Activated CD4-positive, alpha-beta T cell treated with anti-CD3 and anti-CD28 coated beads, Interleukin-2, Interleukin-6, amounts not matched to agents 100 ng/mL and 50 ng/mL, durations not matched to agents 16 hours and 8 hours (primary cell): ENCODE data around the gene ANO2.

Experiments
- DNase-seq: peaks from one replicate; pipeline ENCODE4 v3.0.0-alpha.2; 2020

The ANO2 gene

DNA sequence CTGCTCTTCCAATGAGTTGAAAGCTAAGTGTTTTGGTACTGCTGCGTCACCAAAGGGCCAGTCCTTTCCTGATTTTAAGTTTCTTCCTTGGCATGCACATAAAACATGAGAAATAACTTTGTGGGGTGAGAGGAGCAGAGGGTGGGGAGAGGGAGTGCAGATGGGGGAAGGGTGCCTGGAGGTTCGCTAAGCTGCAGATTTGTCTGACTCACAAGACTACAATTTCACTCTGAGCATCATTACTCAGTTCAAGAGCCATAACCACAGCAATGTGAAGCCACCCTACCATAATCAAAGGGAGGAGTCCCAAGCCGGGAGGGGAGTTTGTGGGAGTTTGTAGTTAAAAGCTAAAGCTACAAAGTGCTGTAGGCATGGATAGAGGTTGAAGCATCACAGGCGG, 136.1 kb downstream of the ANO2 start:
- no peak for DNase-seq

DNA sequence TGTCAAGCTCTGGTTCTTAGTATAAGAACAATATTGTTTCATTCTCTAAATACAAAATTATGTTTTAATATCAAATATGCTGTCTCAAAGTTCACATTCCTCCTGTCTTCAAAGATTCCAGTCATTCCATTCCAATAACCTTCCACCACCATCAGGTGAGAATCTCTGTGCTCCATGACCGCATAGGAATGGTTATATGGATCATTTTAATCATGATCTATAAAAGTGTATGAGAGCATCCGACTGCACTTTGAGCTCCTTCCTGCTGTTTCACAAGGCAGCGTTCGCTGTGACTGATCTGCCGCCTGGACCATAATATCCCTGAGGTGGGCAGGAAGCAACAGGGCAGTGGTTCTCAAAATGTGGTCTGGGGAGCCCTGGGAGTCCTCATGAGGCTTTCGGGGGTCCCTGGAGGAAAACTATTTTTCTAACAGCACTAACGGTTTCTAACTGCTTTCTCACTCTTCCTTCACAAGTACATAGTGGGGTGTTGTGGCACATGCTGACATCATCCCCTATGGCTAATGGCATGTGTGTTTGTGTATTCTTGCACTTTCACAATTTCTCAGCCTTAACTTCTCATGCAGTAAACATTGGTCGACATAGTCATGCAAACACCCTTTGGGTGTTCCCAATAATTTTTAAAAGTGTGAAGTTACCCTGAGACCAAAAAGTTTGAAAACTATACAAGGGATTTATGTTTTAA, 137.4 kb downstream of the ANO2 start:
- DNase-seq, result no peak

DNA sequence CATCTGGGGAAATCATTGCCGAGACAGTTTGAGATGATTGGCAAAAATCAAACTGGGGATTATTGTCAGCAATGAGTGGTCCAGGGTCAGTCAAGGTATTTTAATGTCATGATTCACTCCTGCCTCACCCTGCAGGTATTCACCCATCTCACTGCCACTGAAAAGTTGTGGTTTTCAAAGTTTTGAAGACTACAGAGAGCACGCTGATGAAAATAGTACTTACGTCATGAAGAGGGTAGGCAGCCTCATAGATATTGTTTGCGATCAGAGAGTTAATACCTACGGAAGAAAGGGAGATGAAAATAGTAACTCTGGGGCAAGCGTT, 138.0 kb downstream of the ANO2 start:
- no peak for DNase-seq

DNA sequence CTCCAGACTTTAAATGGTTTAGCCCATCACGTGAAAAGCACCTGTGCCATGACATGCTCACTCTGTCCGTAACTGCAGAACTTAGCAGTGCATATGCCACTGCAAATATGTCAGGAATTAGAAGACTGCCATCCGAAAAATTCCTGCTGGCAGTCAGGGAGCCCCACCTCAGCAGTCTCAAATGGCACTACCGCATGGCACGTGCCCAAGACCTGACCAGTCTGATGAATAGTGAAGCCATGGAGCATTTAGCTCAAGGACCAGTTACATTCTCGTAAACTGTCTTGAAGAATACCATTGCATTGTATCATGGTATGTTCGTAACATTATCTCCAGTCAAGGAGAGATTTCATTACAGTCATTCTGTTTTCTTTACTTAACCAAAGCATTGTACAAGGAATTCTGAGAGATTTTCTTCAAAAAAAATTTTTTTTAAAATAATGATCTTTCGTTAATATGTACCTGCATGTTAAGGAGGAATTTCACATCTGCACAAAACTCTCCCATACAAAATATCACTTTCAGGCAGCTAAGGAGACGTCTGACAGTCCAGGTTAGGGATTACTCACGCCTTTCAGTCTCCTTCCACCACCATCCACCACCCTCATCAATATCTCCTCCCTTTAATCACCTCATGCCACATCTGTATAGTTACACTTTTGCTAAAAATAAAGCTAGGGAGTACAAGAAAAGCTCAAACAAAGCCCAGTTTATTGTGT, 138.5 kb downstream of the ANO2 start:
- DNase-seq, result no peak

DNA sequence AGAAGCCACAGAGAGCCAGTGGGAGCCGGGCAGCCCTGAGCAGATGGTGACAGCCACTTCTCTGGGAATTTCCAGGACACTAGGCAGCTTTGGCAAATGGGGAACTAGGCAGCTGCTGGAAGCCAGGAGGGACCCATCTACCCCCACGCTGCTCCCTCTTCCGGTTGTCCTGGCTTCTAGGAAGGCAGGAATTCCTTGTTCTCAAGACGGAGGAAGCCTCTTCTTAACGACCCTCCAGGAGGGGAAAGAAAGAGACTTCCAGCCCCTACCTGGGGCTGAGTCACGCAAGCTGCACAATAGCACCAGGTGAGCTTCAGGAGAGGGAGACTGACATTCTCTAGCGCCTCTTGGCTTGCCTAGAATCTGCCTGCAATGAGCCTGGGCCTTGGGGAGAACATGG, 141.5 kb downstream of the ANO2 start:
- no peak for DNase-seq

DNA sequence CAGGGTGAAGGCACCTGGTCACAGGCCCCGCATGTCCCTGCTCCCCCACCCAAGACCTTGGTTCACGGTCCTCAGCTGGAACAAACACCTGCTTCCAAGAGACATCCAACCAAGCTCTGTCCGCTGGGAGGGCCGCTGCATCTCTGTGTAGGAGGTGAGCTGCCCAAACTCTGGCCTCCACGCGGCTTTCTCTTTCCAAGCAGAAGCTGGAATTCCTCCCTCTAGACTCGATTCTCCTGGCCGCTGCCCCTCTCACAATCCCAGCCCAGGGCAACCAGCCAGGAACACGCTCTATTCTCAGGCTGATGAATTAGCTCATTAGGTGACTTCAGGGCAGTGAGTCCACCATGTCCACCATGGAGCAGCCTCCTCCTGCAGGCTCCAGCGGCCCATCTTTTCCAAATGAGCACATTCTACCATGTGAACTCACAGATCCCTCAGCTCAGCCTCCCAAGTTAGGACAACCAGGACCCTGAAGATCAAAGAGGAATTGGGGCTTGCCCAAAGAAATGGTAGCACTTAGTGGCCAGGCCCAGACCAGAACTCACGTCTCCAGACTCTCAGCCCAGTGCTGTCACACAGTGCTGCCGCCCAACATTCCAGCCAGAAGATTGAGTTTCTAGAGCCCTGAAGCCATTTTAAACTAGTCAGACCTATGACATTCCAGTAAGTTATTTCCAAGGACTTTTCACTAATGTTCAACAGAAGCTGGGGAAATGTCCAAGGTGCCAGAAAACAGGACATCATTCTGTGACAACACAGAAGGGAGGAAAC, 146.6 kb downstream of the ANO2 start:
- no peak for DNase-seq

DNA sequence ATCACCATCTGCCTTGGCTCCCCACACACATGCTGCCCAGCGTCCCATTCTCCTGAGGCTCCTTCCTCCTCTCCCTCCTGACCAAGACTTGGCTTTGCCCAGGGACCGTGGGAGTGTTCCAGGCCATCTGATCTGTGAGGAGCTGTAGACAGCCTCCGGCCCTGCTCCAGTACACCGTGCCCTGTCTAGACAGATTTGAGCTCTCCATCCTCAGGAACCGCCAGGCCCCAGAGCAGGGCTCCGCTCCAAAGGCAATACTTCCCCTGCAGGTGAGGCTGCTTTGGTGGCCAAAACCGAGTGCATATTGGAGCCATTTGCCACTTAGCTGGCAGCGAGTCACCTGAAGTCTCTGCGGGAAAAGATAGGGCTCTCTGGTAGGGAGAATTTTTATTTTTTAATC, 147.4 kb downstream of the ANO2 start:
- DNase-seq, result no peak

DNA sequence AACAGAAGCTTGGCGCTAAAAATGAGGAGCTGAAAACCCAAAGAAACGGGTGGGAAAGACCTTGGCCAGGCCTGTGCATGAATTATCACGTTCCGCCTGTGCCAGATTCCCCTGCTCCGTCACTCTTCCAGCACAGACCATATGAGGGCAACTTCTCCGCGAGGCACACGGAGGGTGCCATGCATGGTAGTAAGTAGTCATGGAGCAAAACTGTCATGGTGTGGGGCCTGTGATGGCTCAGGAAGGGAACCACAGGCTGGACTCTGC, 148.2 kb downstream of the ANO2 start:
- DNase-seq, result no peak

DNA sequence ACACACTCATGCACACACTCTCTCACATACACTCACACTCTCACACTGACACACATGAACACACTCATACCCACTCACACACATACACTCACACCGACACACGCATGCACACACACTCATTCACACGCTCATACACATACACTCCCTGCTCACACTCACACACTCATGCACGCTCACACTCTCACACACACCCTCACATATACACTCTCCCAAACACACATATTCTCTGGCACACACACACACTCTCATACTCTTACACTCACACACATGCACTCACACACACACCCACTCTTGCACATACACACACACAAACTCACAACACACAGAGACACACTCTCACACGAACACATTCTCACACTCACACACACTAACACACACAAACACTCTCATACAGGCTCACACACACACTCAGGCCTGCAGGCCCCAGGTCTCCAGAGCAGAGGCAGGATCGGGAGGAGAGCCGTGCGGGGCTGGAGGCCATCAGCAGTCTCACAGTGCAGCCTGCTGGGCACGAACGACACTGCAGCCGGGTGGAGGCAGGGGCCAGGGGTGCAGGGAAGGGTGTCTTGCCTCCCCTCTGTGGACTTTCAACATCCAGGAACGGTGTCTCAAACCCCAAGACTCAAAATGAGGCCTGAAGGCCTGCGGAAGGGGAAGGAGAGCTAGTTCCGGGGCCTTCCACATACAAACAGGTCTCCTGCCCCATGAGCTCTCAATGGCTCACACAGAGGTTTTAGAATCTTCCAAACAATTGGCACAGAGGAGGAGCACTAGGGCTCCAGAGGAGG, 148.7 kb downstream of the ANO2 start:
- peak; percentile 22 for DNase-seq

DNA sequence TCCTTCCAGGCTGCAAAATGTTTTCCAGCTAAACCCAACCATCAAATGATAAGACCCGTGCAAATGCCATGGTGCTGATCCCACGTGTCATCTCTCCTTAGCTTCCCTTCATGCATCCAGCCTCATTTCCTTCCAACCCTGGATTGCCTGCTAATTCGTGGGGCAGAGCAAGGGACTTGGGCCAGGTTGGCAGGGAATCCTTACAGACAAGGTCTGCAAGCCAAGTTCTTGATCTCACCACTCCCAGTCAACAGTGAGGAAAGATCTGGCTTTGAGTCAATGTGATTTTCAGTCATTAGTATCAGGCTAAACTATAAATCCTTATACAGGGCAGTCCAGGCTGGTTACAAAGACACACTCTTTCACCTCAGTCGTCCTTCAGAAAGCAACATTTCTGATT, 150.9 kb downstream of the ANO2 start:
- DNase-seq, result no peak

DNA sequence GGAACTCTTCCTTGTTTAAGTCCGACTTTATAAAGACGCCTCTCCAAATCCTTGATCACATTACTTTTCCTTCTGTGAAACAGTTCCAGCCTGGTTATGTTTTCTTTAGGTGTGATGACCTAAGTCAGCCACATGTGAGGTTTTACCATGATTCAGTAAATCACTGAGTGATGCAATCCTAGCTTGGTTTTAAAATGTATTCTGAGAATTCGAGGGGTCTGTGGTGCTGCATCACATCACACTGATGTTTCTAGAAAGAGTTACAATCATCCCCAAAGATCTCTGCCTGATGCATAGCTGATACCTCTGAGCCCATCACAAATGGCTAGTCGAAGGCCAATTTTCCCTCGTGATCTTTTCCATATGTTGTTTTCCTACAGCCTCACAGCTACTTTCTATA, 152.7 kb downstream of the ANO2 start:
- no peak for DNase-seq

DNA sequence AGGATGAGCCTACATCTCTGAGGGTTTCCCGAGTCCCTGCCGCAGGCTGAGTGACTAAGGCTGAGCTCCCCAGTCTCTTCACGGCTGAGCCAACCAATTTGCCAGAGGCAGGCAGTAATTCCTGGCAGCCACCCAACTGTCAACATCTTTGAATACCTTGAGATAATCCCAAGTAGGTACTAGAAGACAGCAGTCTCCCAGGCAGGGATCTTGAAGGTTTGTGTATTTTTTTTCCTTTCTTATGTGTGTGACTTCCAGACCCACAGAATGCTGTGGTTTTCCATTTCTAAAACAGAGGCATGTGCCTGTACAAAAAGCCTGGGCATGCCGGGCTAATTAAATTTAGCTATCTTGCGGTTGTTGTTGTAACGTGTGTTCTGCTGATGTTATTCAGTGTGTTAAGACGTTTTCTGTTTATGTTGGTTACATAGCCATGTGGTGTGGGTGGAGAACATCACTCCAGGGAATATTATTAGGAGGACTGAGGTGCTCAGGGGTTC, 155.5 kb downstream of the ANO2 start:
- no peak for DNase-seq

DNA sequence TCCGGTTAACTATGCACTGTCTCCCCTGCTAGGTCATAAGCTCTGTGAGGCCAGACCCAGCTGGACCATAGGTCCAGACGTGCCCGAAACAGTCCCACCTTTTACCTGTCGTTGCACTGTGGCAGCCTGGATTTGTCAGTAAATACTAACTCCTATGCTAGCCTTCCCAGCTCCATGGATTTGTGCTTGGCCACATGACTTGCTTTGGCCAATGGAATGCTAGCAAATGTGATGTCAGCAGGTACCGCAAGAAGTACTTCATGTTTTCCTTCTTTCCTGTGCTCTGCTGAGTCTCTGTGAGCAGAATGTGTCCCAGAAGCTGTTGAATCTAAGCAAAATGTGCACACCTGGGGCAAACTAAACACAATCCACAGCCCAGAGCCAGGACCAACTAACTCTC, 157.2 kb downstream of the ANO2 start:
- DNase-seq, result no peak

DNA sequence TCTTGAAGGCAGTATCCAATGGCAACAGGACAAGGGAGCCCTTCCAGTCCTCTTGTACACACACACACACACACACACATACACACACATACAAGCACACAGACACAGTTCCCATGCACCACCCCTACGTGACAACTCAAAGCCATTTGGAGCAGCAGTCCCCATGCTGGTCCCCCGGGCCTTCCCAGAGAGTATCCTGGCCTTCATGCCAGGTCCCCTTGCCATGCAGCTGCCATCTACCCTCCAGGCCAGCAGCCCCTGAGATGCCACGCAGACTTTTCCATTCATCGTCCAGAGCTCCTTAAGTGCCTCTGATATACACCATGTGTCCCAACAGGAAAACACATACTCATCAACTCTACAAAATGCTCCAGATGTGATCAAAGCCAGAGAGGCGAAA, 159.5 kb downstream of the ANO2 start:
- no peak for DNase-seq

DNA sequence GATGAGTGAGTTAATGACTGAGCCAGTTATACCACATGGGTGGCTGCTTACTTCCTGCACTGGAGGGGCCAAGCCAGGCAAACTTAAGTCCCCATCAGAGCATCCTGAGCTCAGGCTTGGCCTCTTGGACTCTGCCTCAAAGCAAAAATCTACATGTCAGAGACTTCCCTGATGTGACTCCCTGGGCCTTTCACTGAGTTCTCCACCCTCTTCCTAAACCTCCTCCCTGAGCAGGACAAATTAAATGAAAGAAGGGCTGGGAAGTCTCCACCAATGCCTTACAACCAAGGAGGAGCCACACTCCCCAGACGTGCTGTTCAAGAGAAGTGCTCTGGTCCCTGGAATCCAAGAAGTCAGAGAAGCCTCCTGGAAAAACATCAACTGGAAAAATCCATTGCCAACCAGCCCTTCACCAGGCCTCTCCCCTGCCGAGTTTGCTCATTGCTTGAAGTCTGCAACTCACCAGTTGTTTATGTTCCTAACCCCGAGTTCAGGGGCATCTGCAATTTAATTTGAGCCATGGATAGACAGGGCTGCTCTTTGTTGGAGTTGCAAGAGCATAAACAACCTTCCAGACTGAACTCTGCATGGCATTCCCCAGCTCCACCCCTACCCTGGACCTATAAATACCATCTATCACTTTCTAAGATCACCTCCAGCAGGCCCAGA, 160.5 kb downstream of the ANO2 start:
- DNase-seq, result no peak

DNA sequence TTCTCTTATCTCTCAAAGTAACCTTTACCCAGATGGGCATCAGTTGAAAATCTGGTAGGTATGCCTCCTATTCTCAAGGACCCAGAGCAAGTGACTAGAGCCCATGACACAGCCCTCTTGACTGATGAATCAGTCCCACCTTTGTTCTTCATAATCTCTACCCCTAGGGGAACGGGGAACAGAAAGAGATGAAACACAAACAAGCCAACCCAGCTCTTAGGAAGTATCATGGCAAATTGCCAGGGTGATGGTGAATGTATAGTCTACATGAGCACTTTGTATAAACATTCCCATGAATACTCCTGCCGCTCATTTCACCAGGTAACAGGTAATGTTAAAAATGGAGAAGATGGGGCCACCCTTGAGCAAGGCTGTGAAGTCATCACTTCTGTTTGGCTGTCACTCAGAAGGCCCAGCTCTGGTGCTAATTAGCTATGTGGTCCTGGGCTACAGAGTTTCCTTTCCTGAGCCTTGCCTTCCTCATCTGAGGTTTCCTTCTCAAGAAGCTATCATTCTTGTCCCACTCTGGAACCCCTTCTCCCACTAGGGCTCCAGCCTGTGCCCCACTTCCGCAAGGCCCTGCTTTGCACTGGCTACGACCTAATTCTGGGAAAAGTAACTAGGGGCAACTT, 161.7 kb downstream of the ANO2 start:
- no peak for DNase-seq

DNA sequence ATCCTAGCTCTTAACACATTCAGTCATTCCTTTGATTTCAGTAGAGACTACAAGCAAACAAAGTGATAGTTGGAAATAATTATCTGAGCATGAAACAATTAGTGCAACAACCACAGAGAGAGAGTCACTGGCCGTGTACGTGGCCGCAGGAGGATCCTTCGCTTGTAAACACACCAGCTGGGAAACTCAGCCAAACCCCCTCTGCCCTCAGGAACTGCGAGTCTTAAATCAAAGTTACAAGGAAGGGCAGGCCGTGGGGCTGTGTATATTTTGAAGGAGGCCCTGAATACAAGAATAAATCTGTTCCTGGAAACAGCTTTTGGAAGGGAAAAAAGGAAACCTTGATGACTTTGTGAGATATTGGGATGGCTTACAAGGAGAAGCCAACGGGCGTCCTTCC, 164.5 kb downstream of the ANO2 start:
- DNase-seq, result no peak

DNA sequence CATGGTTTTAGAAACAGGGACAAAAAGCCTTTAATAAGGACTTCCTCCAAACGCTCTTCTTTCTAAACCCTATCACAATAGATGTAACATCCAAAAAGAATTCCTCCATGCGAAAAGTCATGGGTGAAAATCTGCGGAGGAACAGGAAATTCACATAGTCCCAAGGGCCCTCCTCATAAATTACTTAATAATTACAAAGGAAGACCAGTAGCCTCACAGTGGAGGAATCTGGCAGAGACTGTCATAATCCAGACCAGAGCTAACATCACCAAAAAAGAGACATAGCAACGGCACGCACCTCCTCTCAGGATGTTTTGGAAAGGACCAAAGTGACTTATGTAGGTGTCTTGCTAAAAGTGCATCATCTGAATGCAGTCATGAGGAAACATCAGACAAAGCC, 165.7 kb downstream of the ANO2 start:
- no peak for DNase-seq

DNA sequence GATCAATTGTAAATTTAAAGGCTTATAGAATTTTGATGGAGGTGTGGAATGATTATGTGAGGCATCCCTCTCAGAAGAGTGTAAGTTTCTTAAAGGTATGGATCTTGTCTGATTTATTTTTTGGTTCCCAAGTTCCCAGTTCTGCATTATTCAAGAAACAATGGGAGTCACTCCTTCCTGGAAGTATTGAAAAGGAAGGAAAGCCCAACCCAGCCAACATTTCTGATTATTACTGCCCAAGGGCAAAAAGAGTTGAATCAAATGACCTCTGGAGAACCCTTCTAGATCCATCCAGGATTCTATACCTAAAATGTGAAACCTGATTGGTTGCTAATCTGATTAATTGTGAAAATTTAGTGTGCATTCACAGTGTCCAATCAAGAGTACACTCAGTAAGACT, 166.2 kb downstream of the ANO2 start:
- DNase-seq, result no peak

DNA sequence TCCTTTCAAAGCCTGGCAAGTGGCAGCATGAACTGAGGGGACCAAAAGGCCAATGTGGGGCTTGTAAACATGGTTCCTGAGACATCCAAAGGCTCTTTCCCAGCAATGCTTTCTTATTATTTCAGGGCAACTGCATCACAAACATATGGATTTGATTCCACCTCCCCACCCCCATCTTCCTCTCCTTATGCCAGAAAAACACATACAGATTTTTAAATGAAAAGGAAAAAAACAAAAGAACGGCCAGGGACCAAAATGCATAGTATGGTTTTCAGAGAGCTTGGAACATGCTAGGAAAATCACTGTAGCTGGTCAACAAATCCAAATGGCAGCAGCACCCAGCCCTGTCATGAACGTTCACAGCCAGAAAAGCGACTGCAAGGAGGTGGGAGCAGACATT, 167.6 kb downstream of the ANO2 start:
- DNase-seq, result no peak

DNA sequence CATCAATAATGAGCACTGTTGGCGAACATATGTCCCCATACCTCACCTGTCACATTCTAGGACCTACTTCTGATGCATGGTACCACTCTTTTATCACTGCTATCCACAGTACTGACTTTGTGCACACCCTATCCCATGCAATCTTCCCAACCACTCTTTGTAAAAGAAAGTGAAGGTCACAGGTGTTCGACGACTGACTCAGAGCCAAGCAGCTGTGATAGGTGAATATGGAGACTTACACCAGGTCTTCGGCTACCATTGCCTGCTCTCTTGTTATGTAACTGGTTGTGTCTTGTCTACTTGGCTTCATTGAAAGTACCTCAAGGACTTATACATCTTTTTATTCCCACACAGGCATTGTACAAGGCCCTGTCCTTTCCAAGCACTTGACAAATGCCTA, 169.0 kb downstream of the ANO2 start:
- no peak for DNase-seq

DNA sequence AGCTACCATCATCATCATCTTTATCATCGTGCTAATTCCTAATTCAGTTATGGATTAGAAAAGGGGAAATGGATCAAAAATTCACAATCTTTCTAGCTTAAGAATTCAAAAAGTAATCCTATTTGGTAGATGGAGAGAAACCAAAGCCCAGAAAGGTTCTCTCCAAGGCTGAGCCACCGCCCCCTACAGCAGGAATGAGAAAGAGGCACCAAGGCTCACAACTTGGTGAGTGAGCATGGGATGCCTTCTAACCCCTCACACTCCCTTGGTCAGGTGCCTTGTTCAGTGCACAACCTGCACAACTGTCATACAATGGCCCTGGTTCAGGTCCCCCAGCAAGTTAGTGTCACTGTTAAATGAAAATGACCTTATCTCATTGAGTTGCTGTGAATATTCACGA, 171.5 kb downstream of the ANO2 start:
- no peak for DNase-seq

DNA sequence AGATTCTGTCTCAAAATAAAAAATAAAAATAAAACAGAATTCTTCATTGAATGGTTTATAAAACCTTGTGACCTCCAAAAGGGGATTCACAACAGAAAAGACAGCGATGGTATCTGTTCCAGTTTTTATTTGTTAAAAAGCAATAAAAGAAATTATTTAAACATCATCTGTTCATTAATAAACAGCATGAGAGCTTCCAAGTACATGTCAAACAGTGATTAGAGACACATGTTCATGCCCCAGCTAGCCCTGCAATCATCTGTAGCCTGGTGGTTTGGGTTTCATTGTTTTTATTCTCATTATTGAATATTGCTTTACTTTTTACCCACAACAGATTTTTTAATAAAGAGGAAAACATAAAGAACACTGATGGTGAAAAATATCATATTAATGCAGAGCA, 173.3 kb downstream of the ANO2 start:
- DNase-seq, result no peak
